Measurements from ENCODE around the gene SH3GLB1. TPM values are rescaled to one million over a fixed set of nuclear protein-coding genes. Genes with fewer than 3 reads are reported as not detected.

The SH3GLB1 gene
- total and polyA plus RNA-seq, 2 donors (not counting 3 experiments of a cell fraction or from before 2014, with no cell fraction given), result 43.7 to 140 TPM

GRCh38 chr1:86705665-86705985 is 1.2 kb downstream of the SH3GLB1 start:
- TSS peak; percentile 26 for BruUV-seq (replicated peaks)
- intact Hi-C loops (cut with micrococcal nuclease), result loop anchor here (2.0 to 10.0 kb wide), 3 partner anchors 69 to 321 kb away; partner anchors contain the start of genes HS2ST1 and SELENOF
- DNase-seq (ENCODE audit: low read depth, low spot score), result no peak
- H3K36me3 ChIP-seq (ENCODE audit: control insufficient read depth in 2 of 2, extremely low read depth in 1 of 2, insufficient read depth in 2 of 2, low read length in 2 of 2), result no peaks in the 10 kb centered on the region
- dilution Hi-C loops (cut with MboI; ENCODE audit: extremely low pct_ligation_motif_present, low sequenced_read_pairs), result no loop called here
- H3K4me2 ChIP-seq (ENCODE audit: insufficient read depth, low read length), result peak overlapping the region; percentile 94
- peak overlapping the region; percentile 95 for H3K9ac ChIP-seq (replicated peaks; ENCODE audit: extremely low read depth, insufficient read depth, low read length)
- no peaks in the 10 kb centered on the region for H3K9me1 ChIP-seq (replicated peaks; ENCODE audit: control insufficient read depth, extremely low read depth, insufficient read depth, low read length)
- H3K4me3 ChIP-seq (replicated peaks in 1 of 3; ENCODE audit: insufficient read depth in 1 of 3, low read depth in 1 of 3, low read length in 3 of 3), result peak overlapping the region; percentile 88 to 96 (median 94)
- POLR2A ChIA-PET, result interaction anchor here (0.5 to 2.3 kb wide), 5 partner anchors 9 to 1979 kb away, joined by 3 to 13 read pairs (median 3); no protein-coding TSS in a partner anchor
- CTCF ChIA-PET, result interaction anchor here (0.8 to 6.7 kb wide), 16 partner anchors 10 to 323 kb away, joined by 3 to 121 read pairs (median 6); no protein-coding TSS in a partner anchor
- no peaks in the 10 kb centered on the region for H3K27me3 ChIP-seq (ENCODE audit: control insufficient read depth in 2 of 2, insufficient read depth in 2 of 2, low read length in 2 of 2)
- no peak for FAIRE-seq
- no peaks in the 10 kb centered on the region for H3K9me3 ChIP-seq (replicated peaks; ENCODE audit: control insufficient read depth, insufficient read depth, low read length)
- H4K20me1 ChIP-seq (replicated peaks; ENCODE audit: control insufficient read depth, extremely low read depth, insufficient read depth, low read length), result peaks cover 12% of the 10 kb centered on the region
- H3K4me1 ChIP-seq (ENCODE audit: control insufficient read depth, extremely low read depth, insufficient read depth, low read length), result peaks cover 28% of the 10 kb centered on the region
- H3K27ac ChIP-seq (ENCODE audit: insufficient read depth, low read depth, low read length), result peak overlapping the region; percentile 85
- TF ChIP-seq MAX (IDR thresholded peaks at IDR 0.05; ENCODE audit: insufficient read depth, insufficient read length), result no peak
- TF ChIP-seq POLR2A (IDR thresholded peaks at IDR 0.05; ENCODE audit: low read depth, low read length), result no peak
- TF ChIP-seq GATA2 (IDR thresholded peaks at IDR 0.05; ENCODE audit: insufficient read depth, insufficient read length, low read depth, low read length), result no peak
- TF ChIP-seq EZH2 (IDR thresholded peaks at IDR 0.05; ENCODE audit: borderline replicate concordance, low read depth, low read length, severe bottlenecking), result no peak
- TF ChIP-seq JUN (IDR thresholded peaks at IDR 0.05; ENCODE audit: borderline replicate concordance, insufficient read depth, insufficient read length, low read depth), result no peak
- TF ChIP-seq POLR2AphosphoS5 (IDR thresholded peaks at IDR 0.05; ENCODE audit: insufficient read depth, low read depth, low read length), result no peak
- TF ChIP-seq, protein P1, sequence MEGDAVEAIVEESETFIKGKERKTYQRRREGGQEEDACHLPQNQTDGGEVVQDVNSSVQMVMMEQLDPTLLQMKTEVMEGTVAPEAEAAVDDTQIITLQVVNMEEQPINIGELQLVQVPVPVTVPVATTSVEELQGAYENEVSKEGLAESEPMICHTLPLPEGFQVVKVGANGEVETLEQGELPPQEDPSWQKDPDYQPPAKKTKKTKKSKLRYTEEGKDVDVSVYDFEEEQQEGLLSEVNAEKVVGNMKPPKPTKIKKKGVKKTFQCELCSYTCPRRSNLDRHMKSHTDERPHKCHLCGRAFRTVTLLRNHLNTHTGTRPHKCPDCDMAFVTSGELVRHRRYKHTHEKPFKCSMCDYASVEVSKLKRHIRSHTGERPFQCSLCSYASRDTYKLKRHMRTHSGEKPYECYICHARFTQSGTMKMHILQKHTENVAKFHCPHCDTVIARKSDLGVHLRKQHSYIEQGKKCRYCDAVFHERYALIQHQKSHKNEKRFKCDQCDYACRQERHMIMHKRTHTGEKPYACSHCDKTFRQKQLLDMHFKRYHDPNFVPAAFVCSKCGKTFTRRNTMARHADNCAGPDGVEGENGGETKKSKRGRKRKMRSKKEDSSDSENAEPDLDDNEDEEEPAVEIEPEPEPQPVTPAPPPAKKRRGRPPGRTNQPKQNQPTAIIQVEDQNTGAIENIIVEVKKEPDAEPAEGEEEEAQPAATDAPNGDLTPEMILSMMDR (IDR thresholded peaks at IDR 0.05; ENCODE audit: extremely low read depth in 1 of 2, insufficient read depth in 1 of 2, low read depth in 1 of 2, low read length in 2 of 2), result no peak
- TF ChIP-seq MYC (IDR thresholded peaks at IDR 0.05; ENCODE audit: low read depth, low read length), result no peak
- TF ChIP-seq FOS (IDR thresholded peaks at IDR 0.05; ENCODE audit: borderline replicate concordance, insufficient read depth, low read length), result no peak
- H2AFZ ChIP-seq (ENCODE audit: low read depth, low read length), result no peak overlapping the region
- H3K79me2 ChIP-seq (ENCODE audit: control insufficient read depth, insufficient read depth, low read length), result peaks cover 58% of the 10 kb centered on the region
